Fibroblast of the aortic adventitia (primary cell): ENCODE data around the gene PLEKHA8. TPM values are rescaled to one million over a fixed set of nuclear protein-coding genes. Genes with fewer than 3 reads are reported as not detected.

Experiments used
- DNase-seq: peaks from one replicate; pipeline ENCODE4 v3.0.0-alpha.2; 2010; ENCODE audit warnings: low read depth
- H3K4me3 ChIP-seq: 2 replicates; pipeline ENCODE4 v1.5.1; 2011; ENCODE audit warnings: low read depth, mild to moderate bottlenecking, control low read depth, low read length, moderate library complexity
- CTCF ChIP-seq: IDR thresholded peaks from 2 replicates; pipeline ENCODE4 v1.5.1; 2011; ENCODE audit warnings: mild to moderate bottlenecking, low read length, control low read depth, inconsistent platforms; ENCODE audit not compliant: insufficient read depth
- total RNA-seq: library from RNA; depleted of rRNA; stranded (reverse); fragments of >200 nt; gene quantifications from 2 replicates; pipeline ENCODE4 v1.2.3, GENCODE V29; 2012; ENCODE audit warnings: low replicate concordance

Gene PLEKHA8
- total RNA-seq, 1 donor: 10.6 TPM

GRCh38 chr7:30145426-30145970 is 117.3 kb downstream of the PLEKHA8 start:
- no peak for TF ChIP-seq CTCF
- no peak overlapping the region for H3K4me3 ChIP-seq
- no peak for DNase-seq

GRCh38 chr7:30146127-30146612 is 118.0 kb downstream of the PLEKHA8 start:
- no peak for DNase-seq
- TF ChIP-seq CTCF: no peak
- H3K4me3 ChIP-seq: no peak overlapping the region

- DNase-seq: no peak
- TF ChIP-seq CTCF: no peak
- H3K4me3 ChIP-seq: no peak overlapping the region
These were observed 119.0 kb downstream of the PLEKHA8 start for GRCh38 chr7:30147223-30147622.

GRCh38 chr7:30147785-30148184 is 119.6 kb downstream of the PLEKHA8 start:
- no peak overlapping the region for H3K4me3 ChIP-seq
- no peak for DNase-seq
- TF ChIP-seq CTCF: no peak

- no peak overlapping the region for H3K4me3 ChIP-seq
- DNase-seq: no peak
- TF ChIP-seq CTCF: no peak
These were observed 120.2 kb downstream of the PLEKHA8 start for GRCh38 chr7:30148426-30148825.

- no peak for TF ChIP-seq CTCF
- no peak overlapping the region for H3K4me3 ChIP-seq
- no peak for DNase-seq
These were observed 120.8 kb downstream of the PLEKHA8 start for GRCh38 chr7:30148951-30149459.
